PC-9 (cell line): ENCODE results near the gene LENG8.

Experiments
- CTCF ChIP-seq: fragments of 200-600 bp; sonication (generic); conservative IDR thresholded peaks from 2 replicates; pipeline ENCODE4 v1.6.1; 2017; ENCODE audit warnings: mixed run types, antibody characterized with exemption, mild to moderate bottlenecking, moderate library complexity
- EZH2 ChIP-seq: fragments of 200-600 bp; sonication (generic); IDR thresholded peaks from 2 replicates; pipeline ENCODE4 v1.8.0; 2017; ENCODE audit warnings: antibody characterized with exemption, low read depth

GRCh38 chr19:54425382-54425723, 23.6 kb upstream of the LENG8 start:
- TF ChIP-seq CTCF (no peak), EZH2 (no peak)
